OCI-LY1 (cell line): ENCODE results near the gene PRKG2.

Source experiments
- H2AFZ ChIP-seq: fragments of 200-600 bp; sonication (generic), shearing (Covaris generic); 2 replicates; pipeline ENCODE4 v1.6.0; 2014; ENCODE audit warnings: antibody characterized with exemption, mild to moderate bottlenecking, low read length
- H3F3A ChIP-seq: fragments of 200-600 bp; sonication (generic), shearing (Covaris generic); 2 replicates; pipeline ENCODE4 v1.6.0; 2014; ENCODE audit warnings: mild to moderate bottlenecking, antibody characterized with exemption, low read length, moderate library complexity; ENCODE audit not compliant: insufficient read depth
- H3K27ac ChIP-seq: fragments of 200-600 bp; sonication (generic); 2 replicates; pipeline ENCODE4 v1.5.1; 2014; ENCODE audit warnings: low read length, mixed run types, mild to moderate bottlenecking, low read depth; ENCODE audit not compliant: poor library complexity, severe bottlenecking
- H3K27me3 ChIP-seq: fragments of 200-600 bp; sonication (generic); 2 replicates; pipeline ENCODE4 v1.6.0; 2014; ENCODE audit warnings: antibody characterized with exemption, mild to moderate bottlenecking, low read length, moderate library complexity; ENCODE audit not compliant: insufficient read depth
- H3K36me3 ChIP-seq: fragments of 200-600 bp; sonication (generic); 2 replicates; pipeline ENCODE4 v1.6.1; 2014; ENCODE audit warnings: mild to moderate bottlenecking, antibody characterized with exemption, low read length, moderate library complexity, mixed read lengths; ENCODE audit not compliant: insufficient read depth
- H3K4me1 ChIP-seq: fragments of 200-600 bp; sonication (generic); 2 replicates; pipeline ENCODE4 v1.5.1; 2014; ENCODE audit warnings: mild to moderate bottlenecking, low read length, moderate library complexity; ENCODE audit not compliant: insufficient read depth, severe bottlenecking
- H3K4me2 ChIP-seq: fragments of 200-600 bp; sonication (generic), shearing (Covaris generic); 2 replicates; pipeline ENCODE4 v1.6.1; 2014; ENCODE audit warnings: low read length
- H3K4me3 ChIP-seq: fragments of 200-600 bp; sonication (generic); 2 replicates; pipeline ENCODE4 v1.5.1; 2014; ENCODE audit warnings: low read length, low read depth, mild to moderate bottlenecking, mixed read lengths; ENCODE audit not compliant: poor library complexity, severe bottlenecking
- H3K79me2 ChIP-seq: fragments of 200-600 bp; shearing (Covaris generic); 2 replicates; pipeline ENCODE4 v1.6.1; 2016; ENCODE audit warnings: mixed run types, low read length, mixed read lengths; ENCODE audit not compliant: insufficient read depth
- H3K9ac ChIP-seq: fragments of 200-600 bp; sonication (generic), shearing (Covaris generic); 2 replicates; pipeline ENCODE4 v1.6.1; 2014; ENCODE audit warnings: mild to moderate bottlenecking, low read length, mixed read lengths
- H3K9me2 ChIP-seq: fragments of 200-600 bp; sonication (generic), shearing (Covaris generic); 2 replicates; pipeline ENCODE4 v1.6.1; 2014; ENCODE audit warnings: low read depth, mild to moderate bottlenecking, low read length, mixed read lengths
- H3K9me3 ChIP-seq: fragments of 200-600 bp; shearing (Covaris generic); 2 replicates; pipeline ENCODE4 v1.6.1; 2014; ENCODE audit warnings: low read length, mixed read lengths
- H4K20me1 ChIP-seq: fragments of 200-600 bp; sonication (generic), shearing (Covaris generic); 2 replicates; pipeline ENCODE4 v1.6.0; 2016; ENCODE audit warnings: mild to moderate bottlenecking, low read length; ENCODE audit not compliant: insufficient read depth
- EZH2 ChIP-seq: fragments of 200-600 bp; sonication (generic), shearing (Covaris generic); IDR thresholded peaks from 2 replicates; pipeline ENCODE4 v1.8.0; 2017; ENCODE audit warnings: borderline replicate concordance, mixed run types, mild to moderate bottlenecking, antibody characterized with exemption, low read length, moderate library complexity, mixed read lengths
- TF ChIP-seq, protein P1 (sequence below): fragments of 200-600 bp; sonication (generic), shearing (Covaris generic); IDR thresholded peaks from 2 replicates; pipeline ENCODE4 v1.5.1; 2017; ENCODE audit warnings: mild to moderate bottlenecking, antibody characterized with exemption, low read length, moderate library complexity, mixed read lengths

PRKG2 gene

DNA sequence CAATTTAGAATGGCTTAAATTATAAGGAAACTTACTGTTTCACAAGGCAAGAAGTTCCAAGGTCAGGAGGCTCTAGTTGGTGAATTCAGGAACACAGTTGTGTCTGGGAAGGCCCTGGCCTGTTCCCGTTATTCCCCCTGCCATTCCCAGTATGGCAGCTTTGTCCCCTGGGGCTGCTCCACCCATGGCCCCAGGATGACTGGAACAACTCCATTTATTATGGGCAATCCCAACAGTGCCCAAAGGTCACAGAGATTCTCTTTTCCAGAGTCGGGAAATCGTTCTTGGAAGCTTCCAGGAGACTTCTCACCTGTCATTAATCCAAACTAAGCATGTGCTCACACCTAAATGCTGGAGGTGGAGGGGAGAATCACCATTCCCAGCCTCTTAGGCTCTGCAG is 2.8 kb upstream of the PRKG2 start:
- Histone ChIP-seq H3K27ac (no peak overlapping the region), H3K4me1 (no peaks in the 10 kb centered on the region), H2AFZ (no peak overlapping the region), H3K9me2 (no peaks in the 10 kb centered on the region), H3K9ac (no peak overlapping the region), H4K20me1 (no peaks in the 10 kb centered on the region), H3K79me2 (no peaks in the 10 kb centered on the region), H3K4me2 (no peak overlapping the region), H3F3A (no peaks in the 10 kb centered on the region), H3K36me3 (no peaks in the 10 kb centered on the region), H3K4me3 (no peak overlapping the region), H3K9me3 (no peaks in the 10 kb centered on the region), H3K27me3 (no peaks in the 10 kb centered on the region)
- TF ChIP-seq, protein P1, sequence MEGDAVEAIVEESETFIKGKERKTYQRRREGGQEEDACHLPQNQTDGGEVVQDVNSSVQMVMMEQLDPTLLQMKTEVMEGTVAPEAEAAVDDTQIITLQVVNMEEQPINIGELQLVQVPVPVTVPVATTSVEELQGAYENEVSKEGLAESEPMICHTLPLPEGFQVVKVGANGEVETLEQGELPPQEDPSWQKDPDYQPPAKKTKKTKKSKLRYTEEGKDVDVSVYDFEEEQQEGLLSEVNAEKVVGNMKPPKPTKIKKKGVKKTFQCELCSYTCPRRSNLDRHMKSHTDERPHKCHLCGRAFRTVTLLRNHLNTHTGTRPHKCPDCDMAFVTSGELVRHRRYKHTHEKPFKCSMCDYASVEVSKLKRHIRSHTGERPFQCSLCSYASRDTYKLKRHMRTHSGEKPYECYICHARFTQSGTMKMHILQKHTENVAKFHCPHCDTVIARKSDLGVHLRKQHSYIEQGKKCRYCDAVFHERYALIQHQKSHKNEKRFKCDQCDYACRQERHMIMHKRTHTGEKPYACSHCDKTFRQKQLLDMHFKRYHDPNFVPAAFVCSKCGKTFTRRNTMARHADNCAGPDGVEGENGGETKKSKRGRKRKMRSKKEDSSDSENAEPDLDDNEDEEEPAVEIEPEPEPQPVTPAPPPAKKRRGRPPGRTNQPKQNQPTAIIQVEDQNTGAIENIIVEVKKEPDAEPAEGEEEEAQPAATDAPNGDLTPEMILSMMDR, result no peak
- no peak for TF ChIP-seq EZH2

DNA sequence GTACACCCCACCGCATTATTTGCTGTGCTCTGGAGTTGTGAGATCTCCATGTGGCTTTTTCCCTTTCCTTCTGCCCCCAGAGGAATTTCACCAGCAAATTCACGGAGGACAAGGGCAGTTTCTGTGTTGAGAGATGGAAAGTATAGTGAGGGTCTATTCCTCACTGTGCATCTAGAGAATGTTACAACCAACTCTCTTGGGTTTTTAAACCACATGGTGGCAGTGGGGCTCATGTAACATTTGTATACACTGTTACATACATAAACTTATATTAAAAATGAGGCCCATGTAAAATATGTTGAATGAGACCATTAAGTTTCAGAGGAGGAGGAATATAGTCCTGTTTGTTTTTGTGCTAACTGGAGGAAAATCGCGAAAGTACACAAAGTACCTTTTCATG is 909 bp upstream of the PRKG2 start:
- Histone ChIP-seq H3K4me2 (no peak overlapping the region), H3K79me2 (no peaks in the 10 kb centered on the region), H3K27me3 (no peaks in the 10 kb centered on the region), H3K36me3 (no peaks in the 10 kb centered on the region), H3K27ac (no peak overlapping the region), H4K20me1 (no peaks in the 10 kb centered on the region), H2AFZ (no peak overlapping the region), H3K4me3 (no peak overlapping the region), H3K4me1 (no peaks in the 10 kb centered on the region), H3K9ac (no peak overlapping the region), H3F3A (no peaks in the 10 kb centered on the region), H3K9me2 (no peaks in the 10 kb centered on the region), H3K9me3 (no peaks in the 10 kb centered on the region)
- no peak for TF ChIP-seq EZH2
- TF ChIP-seq, protein P1, result no peak

DNA sequence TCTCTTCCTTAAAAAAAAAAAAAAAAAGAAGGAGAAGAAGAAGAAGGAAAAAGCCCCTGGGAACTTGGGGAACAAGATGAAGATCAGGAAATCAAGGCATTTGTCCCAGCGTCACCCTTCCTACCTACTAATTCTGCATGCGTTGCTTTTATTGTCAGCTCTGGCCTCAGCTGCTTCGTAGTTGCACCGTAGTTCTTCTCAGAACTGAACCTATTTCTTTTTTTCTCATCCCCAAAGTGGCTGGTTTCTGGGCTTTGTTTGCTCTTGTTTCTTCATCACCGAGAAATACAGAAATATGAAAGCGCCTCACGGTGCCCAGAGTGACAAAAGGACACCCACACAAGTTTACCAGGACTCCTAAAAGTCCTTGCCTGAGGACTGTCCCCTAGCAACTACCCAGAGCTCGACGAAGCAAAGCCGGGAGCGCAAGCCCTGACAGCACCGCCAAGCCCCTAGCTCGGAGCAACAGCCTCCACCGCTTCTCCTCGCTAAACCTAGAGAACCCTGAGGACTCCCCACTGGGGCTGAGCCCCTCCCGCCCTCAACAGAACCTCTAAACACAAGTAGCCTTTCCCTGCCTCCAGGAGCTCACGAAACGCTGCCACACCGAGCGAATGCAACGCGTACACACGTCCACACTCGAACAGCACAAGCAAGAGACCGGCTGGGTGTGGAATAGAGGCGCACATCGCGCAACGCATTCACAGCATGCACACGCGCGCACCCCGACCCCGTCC is 710 bp downstream of the PRKG2 start:
- Histone ChIP-seq H4K20me1 (no peaks in the 10 kb centered on the region), H3K9me2 (no peaks in the 10 kb centered on the region), H3K4me1 (no peaks in the 10 kb centered on the region), H3F3A (no peaks in the 10 kb centered on the region), H3K9ac (no peak overlapping the region), H2AFZ (no peak overlapping the region), H3K4me2 (no peak overlapping the region), H3K27ac (no peak overlapping the region), H3K4me3 (no peak overlapping the region), H3K27me3 (no peaks in the 10 kb centered on the region), H3K36me3 (no peaks in the 10 kb centered on the region), H3K79me2 (no peaks in the 10 kb centered on the region), H3K9me3 (no peaks in the 10 kb centered on the region)
- TF ChIP-seq, protein P1, result no peak
- TF ChIP-seq EZH2, result no peak
